Adrenal gland (tissue), 12 donors: Measurements from ENCODE around the gene ZNHIT1. TPM values are rescaled to one million over a fixed set of nuclear protein-coding genes. Genes with fewer than 3 reads are reported as not detected.
"Not testable (repeated sequence)": the region's sequence is repeated elsewhere in the genome, so short reads cannot be mapped to it uniquely, and the experiment has no call there.

Experiments
- DNase-seq, 7 donors: peaks; one replicate each; pipeline ENCODE4 v3.0.0-alpha.2; 2019 to 2020
- H3K27ac ChIP-seq, 5 donors: fragments of 200-600 bp; sonication (generic) in 4 of 5; 1 replicate in 3 of 5; 2 replicates in 2 of 5; pipeline versions ENCODE4 v1.5.1 to v1.8.0; 2016 to 2020; ENCODE audit warnings: mild to moderate bottlenecking in 1 of 5
- H3K27me3 ChIP-seq: fragments of 200-600 bp; 2 replicates; pipeline ENCODE4 v1.8.0; 2021
- H3K36me3 ChIP-seq, 2 donors: fragments of 200-600 bp; replicated peaks in 1 of 2; 1 replicate in 1 of 2; 2 replicates in 1 of 2; pipeline versions ENCODE4 v1.5.1 to v1.8.0; 2018 to 2022
- H3K4me1 ChIP-seq, 2 donors: fragments of 200-600 bp; replicated peaks in 1 of 2; 1 replicate in 1 of 2; 2 replicates in 1 of 2; pipeline versions ENCODE4 v1.5.1 to v1.8.0; 2018 to 2021
- H3K4me3 ChIP-seq, 4 donors: fragments of 200-600 bp; sonication (generic) in 3 of 4; one replicate each; pipeline ENCODE4 v1.5.1; 2016 to 2018
- H3K9me3 ChIP-seq, 3 donors: fragments of 200-600 bp; sonication (generic) in 1 of 3; replicated peaks in 1 of 3; 1 replicate in 2 of 3; 2 replicates in 1 of 3; pipeline versions ENCODE4 v1.5.1 to v1.8.0; 2016 to 2021
- CTCF ChIP-seq, 6 experiments: fragments of 450-650 bp in 4 of 6; fragments of 200-600 bp in 2 of 6; sonication (generic) in 1 of 6; IDR thresholded peaks; 1 replicate in 5 of 6; 2 replicates in 1 of 6; pipeline versions ENCODE4 v1.5.1 to v1.8.0; 2016 to 2021; ENCODE audit warnings: antibody characterized with exemption in 6 of 6, mild to moderate bottlenecking in 2 of 6, moderate library complexity in 1 of 6
- POLR2A ChIP-seq, 2 donors: fragments of 450-650 bp; IDR thresholded peaks; one replicate each; pipeline ENCODE4 v1.6.1; 2017; ENCODE audit warnings: antibody characterized with exemption in 2 of 2, mild to moderate bottlenecking in 2 of 2, moderate library complexity in 1 of 2
- WGBS, 4 donors: extraction: QIAGEN DNeasy Blood & Tissue Kit in 2 of 4; methylation state at CpG; one replicate each; pipeline versions ENCODE4 v1.1.5 to v1.1.7; 2013 to 2017; 5-methylcytosine and 5-hydroxymethylcytosine counted together
- intact Hi-C, 2 donors: fragments of 100-400 bp; cut with DNase I; formaldehyde crosslinking; loops; one replicate each; pipeline versions ENCODE4 v1.14.1 to v1.15.0; 2022 to 2023
- polyA plus RNA-seq, 3 donors: library from polyadenylated mRNA; stranded (reverse); fragments of 200-250 nt in 2 of 3; fragments of 350-450 nt in 1 of 3; fragmentation: Illumina TruSeq in 1 of 3; extraction: RNeasy Lipid Tissue Mini Kit (QIAGEN cat#74804) in 1 of 3; gene quantifications; one replicate each; pipeline ENCODE4 v1.2.3, GENCODE V29; 2013 to 2014
- total RNA-seq, 9 donors: library from RNA; depleted of rRNA in 4 of 9; stranded (reverse); fragments of >200 nt in 4 of 9; fragments of 120-200 nt in 1 of 9; fragmentation: NEBNext Ultra II Directional in 1 of 9; extraction: Animal tissue kit (Norgen Biotek cat#: 25700) in 1 of 9; gene quantifications; one replicate each; pipeline versions ENCODE4 v1.1.0 to v1.2.4, GENCODE V29; 2013 to 2023
- donor health status: healthy with polysubstance abuse.
- donor health status: Bipolar disorder and iron deficiency.
- donor health status: DM: yes; HTN: yes; CAD: no.
- donor health status: DM: no; HTN: no; CAD: no.
- donor health status: DM: no; HTN: no; CAD: no.
- donor health status: DM: yes; HTN: yes; CAD: no.

The ZNHIT1 gene
- total and polyA plus RNA-seq, 12 donors: 34.7 to 228 (median 104) TPM

GRCh38 chr7:101189109-101189508 is 28.9 kb upstream of the ZNHIT1 start:
- Histone ChIP-seq H3K4me3 (no peak overlapping the region), H3K9me3 (no peaks in the 10 kb centered on the region), H3K27me3 (peaks cover 7% of the 10 kb centered on the region), H3K27ac (no peak overlapping the region), H3K4me1 (no peaks in the 10 kb centered on the region), H3K36me3 (no peaks in the 10 kb centered on the region)
- no peak for DNase-seq
- intact Hi-C loops: no loop called here
- no peak for TF ChIP-seq POLR2A (IDR thresholded peaks at IDR 0.05)
- TF ChIP-seq CTCF (IDR thresholded peaks at IDR 0.05): no peak
- 73 to 80% (median 79%) methylated on average over 8 of the region's 8 CpGs for WGBS, 4 donors

GRCh38 chr7:101195884-101196283 is 22.1 kb upstream of the ZNHIT1 start:
- WGBS, 4 donors: 80 to 85% (median 82%) methylated on average over 8 to 17 of the region's 17 CpGs
- TF ChIP-seq POLR2A (IDR thresholded peaks at IDR 0.05) (no peak), CTCF (IDR thresholded peaks at IDR 0.05) (no peak)
- DNase-seq: no peak
- H3K4me1 ChIP-seq: no peaks in the 10 kb centered on the region
- H3K9me3 ChIP-seq: no peaks in the 10 kb centered on the region
- H3K27me3 ChIP-seq: peaks cover 6% of the 10 kb centered on the region
- no peaks in the 10 kb centered on the region for H3K36me3 ChIP-seq
- H3K4me3 ChIP-seq: no peak overlapping the region
- intact Hi-C loops: no loop called here
- H3K27ac ChIP-seq: no peak overlapping the region

GRCh38 chr7:101197991-101198390 is 20.0 kb upstream of the ZNHIT1 start:
- no peak overlapping the region for H3K4me3 ChIP-seq
- H3K27ac ChIP-seq: no peak overlapping the region
- 69 to 76% (median 74%) methylated on average over 5 to 21 of the region's 21 CpGs for WGBS, 4 donors
- no peaks in the 10 kb centered on the region for H3K36me3 ChIP-seq
- peaks cover 27% of the 10 kb centered on the region for H3K27me3 ChIP-seq
- H3K9me3 ChIP-seq: no peaks in the 10 kb centered on the region
- TF ChIP-seq POLR2A (IDR thresholded peaks at IDR 0.05) (no peak), CTCF (IDR thresholded peaks at IDR 0.05) (no peak)
- no peak for DNase-seq
- intact Hi-C loops: no loop called here
- peaks cover 0 to 5% of the 10 kb centered on the region in 2 donors for H3K4me1 ChIP-seq

GRCh38 chr7:101198476-101198875 is 19.5 kb upstream of the ZNHIT1 start:
- no peak overlapping the region for H3K4me3 ChIP-seq
- H3K27ac ChIP-seq: no peak overlapping the region
- peaks cover 0 to 5% of the 10 kb centered on the region in 2 donors for H3K4me1 ChIP-seq
- 69 to 76% (median 73%) methylated on average over 14 of the region's 14 CpGs for WGBS, 4 donors
- peaks cover 31% of the 10 kb centered on the region for H3K27me3 ChIP-seq
- intact Hi-C loops: no loop called here
- no peak for DNase-seq
- H3K36me3 ChIP-seq: no peaks in the 10 kb centered on the region
- TF ChIP-seq POLR2A (IDR thresholded peaks at IDR 0.05) (no peak), CTCF (IDR thresholded peaks at IDR 0.05) (no peak)
- H3K9me3 ChIP-seq: no peaks in the 10 kb centered on the region

GRCh38 chr7:101199522-101199921 is 18.4 kb upstream of the ZNHIT1 start:
- H3K4me1 ChIP-seq, H3K4me3 ChIP-seq, H3K36me3 ChIP-seq, intact Hi-C loops, H3K9me3 ChIP-seq, H3K27ac ChIP-seq, DNase-seq: not testable (repeated sequence)
- H3K27me3 ChIP-seq: peaks cover 31% of the 10 kb centered on the region
- 89 to 93% (median 91%) methylated on average over 6 to 10 of the region's 10 CpGs for WGBS, 4 donors
